IPS DF 6.9 (cell line): ENCODE measurements around the gene RBM47.

Experiments used
- DNase-seq: peaks from one replicate; pipeline ENCODE4 v3.0.0-alpha.2; 2013; ENCODE audit warnings: low read depth, low spot score
- H3K27ac ChIP-seq: one replicate; pipeline ENCODE4 v1.5.1; 2013; ENCODE audit warnings: low read length, control low read depth
- H3K27me3 ChIP-seq: 2 replicates; pipeline ENCODE4 v1.6.1; 2013; ENCODE audit warnings: mild to moderate bottlenecking, low read length; ENCODE audit not compliant: control insufficient read depth, insufficient read depth
- H3K36me3 ChIP-seq: 2 replicates; pipeline ENCODE4 v1.6.1; 2013; ENCODE audit warnings: low read length; ENCODE audit not compliant: control insufficient read depth, insufficient read depth
- H3K4me1 ChIP-seq: 2 replicates; pipeline ENCODE4 v1.6.1; 2013; ENCODE audit warnings: low read length; ENCODE audit not compliant: control insufficient read depth, insufficient read depth
- H3K4me3 ChIP-seq: 2 replicates; pipeline ENCODE4 v1.5.1; 2013; ENCODE audit warnings: mild to moderate bottlenecking, low read length
- H3K9me3 ChIP-seq: 2 replicates; pipeline ENCODE4 v1.6.1; 2013; ENCODE audit warnings: low read length, inconsistent platforms; ENCODE audit not compliant: control insufficient read depth, insufficient read depth
- WGBS: extraction: QIAGEN DNeasy Blood & Tissue Kit; methylation state at CpG from one replicate; pipeline ENCODE4 v1.1.7; 2013; ENCODE audit warnings: mixed read lengths, missing lambda C conversion rate; ENCODE audit not compliant: insufficient read length, insufficient coverage; 5-methylcytosine and 5-hydroxymethylcytosine counted together

The RBM47 gene

DNA sequence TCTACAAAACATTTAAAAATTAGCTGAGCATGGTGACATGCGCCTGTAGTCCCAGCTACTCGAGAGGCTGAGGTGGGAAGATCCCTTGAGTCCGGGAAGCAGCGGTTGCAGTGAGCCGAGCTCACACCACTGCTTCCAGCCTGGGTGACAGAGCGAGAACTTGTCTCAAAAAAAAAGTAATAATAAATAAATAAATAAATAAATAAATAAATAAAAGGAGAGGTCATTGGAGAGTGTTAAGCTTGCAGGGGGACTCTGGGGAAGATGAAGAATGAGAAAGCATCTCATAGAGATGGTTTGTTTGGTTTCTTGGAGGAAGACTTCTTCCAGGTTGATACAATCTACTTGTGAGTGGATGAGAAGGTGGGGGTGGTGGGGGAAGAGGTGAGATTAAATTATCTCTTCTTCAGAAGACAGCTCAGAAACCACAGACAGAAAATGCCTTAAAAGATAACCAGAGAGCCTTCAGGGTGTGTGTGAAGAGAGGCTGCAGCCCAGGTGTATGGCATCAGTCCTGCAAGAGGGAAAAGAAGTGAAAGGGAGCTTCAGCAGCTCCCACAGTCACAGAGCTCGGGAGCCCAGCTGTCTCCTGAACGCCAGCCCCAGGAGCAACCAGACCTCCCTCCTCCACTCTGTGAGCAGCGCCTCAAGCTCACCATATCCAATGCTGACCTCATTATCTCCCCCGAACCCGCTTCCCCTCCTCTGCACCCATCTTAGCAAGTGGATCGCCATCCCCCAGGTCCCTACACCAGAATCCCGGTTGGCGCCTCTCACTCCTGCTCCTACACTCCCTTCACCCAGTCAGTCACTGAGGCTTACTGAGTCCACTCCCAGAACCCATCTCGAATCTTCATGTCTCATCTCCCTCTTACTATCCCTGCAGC is 48.2 kb downstream of the RBM47 start:
- Histone ChIP-seq H3K4me3 (no peak overlapping the region), H3K4me1 (peaks cover 8% of the 10 kb centered on the region), H3K27me3 (no peaks in the 10 kb centered on the region), H3K36me3 (no peaks in the 10 kb centered on the region), H3K27ac (no peak overlapping the region), H3K9me3 (no peaks in the 10 kb centered on the region)
- no peak for DNase-seq
- no CpG with 5 or more reads among the region's 15 CpGs for WGBS

DNA sequence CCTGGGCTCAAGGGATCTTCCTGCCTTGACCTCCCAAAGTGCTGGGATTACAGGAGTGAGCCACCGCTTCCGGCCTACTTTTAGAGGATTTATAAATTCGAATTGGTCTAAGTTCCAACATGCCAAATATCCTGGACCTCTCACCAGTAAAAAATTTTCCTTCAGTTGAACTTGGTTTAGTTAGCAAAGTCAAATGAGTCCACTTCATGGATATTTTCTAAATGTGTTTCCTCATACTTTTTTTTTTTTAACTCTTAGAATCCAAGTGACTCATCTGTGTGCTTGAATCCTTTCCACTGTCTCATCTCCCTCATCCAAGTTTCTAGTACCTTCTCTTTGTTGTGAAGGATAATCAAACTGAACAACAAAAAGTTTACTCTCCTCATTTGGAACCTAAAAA is 49.7 kb downstream of the RBM47 start:
- no CpG with 5 or more reads among the region's 3 CpGs for WGBS
- Histone ChIP-seq H3K9me3 (no peaks in the 10 kb centered on the region), H3K4me3 (no peak overlapping the region), H3K27me3 (no peaks in the 10 kb centered on the region), H3K36me3 (no peaks in the 10 kb centered on the region), H3K4me1 (peaks cover 5% of the 10 kb centered on the region; the same call in 1 of the 2 replicates), H3K27ac (no peak overlapping the region)
- no peak for DNase-seq

DNA sequence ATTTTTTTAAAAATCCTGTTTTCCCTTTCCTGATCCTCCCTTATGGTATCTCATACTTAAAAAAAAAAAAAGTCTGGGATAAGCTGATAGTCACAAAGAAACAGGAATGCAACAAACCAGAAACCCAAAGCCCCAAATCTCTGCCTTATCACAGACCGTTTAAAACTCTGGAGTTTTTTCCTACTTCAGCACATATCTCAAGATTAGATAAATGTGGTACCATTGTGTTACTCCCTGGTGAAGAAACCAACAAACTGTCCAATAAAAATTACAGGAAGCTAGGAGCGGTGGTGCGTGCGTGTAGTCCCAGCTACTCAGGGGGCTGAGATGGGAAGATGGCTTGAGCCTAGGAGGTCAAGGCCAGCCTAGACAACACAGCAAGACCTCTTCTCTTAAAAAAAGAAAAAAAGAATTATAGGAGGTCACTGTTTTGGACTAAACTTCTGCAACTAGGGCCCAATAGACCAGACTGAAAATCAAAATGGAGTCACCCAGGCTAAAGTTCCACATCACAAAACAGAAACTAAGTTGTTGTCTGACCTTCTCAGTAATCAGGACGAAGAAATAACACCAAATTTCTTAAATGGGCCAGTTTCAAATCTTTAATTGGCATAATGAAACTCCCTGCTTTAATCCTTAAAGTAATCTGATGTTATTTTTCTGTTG is 51.9 kb downstream of the RBM47 start:
- Histone ChIP-seq H3K27ac (no peak overlapping the region), H3K27me3 (no peaks in the 10 kb centered on the region), H3K4me3 (no peak overlapping the region), H3K36me3 (no peaks in the 10 kb centered on the region), H3K9me3 (no peaks in the 10 kb centered on the region), H3K4me1 (peaks cover 5% of the 10 kb centered on the region; the same call in 1 of the 2 replicates)
- WGBS, result no CpG with 5 or more reads among the region's 5 CpGs
- no peak for DNase-seq

DNA sequence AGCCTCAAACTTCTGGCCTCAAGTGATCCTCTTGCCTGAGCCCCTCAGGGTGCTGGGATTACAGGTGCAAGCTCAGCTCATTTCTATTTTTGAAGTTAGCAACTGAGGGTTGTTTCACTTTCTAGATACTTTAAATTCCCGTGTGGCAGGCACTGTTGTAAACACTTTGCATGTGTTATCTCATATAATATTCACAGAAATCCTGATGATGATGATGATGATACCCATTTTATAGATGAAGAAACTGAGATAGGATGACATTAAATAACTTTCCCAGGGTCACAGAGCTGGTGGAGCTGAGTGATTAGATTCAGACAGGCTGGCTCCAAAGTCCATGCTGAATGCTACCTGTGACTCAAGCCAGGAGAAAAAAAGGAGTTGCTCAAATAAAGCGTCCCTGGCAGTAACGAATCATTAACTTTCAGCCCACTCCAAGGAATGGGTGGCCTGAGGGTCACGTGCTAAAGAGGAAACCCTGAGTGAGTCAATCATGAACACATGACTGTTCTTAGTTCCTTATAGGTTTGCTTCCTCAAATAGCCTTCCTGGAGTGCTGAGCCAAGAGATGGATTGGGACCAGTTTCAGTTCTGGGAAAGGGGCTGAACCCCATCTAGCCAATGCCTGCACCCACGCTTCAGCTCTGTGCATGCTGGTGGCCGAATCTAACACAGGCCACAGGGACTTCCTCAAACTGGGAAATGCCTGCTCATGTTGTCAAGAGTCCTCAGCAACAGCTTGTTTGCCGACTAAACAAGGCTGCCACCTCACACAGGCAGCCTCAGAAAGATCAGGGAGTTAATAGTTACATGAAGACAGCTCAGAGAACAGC is 52.8 kb downstream of the RBM47 start:
- H3K9me3 ChIP-seq, result no peaks in the 10 kb centered on the region
- no peak overlapping the region for H3K27ac ChIP-seq
- no peaks in the 10 kb centered on the region for H3K36me3 ChIP-seq
- no peak overlapping the region for H3K4me3 ChIP-seq
- no CpG with 5 or more reads among the region's 7 CpGs for WGBS
- DNase-seq, result no peak
- peaks cover 5% of the 10 kb centered on the region; the same call in 1 of the 2 replicates for H3K4me1 ChIP-seq
- H3K27me3 ChIP-seq, result no peaks in the 10 kb centered on the region

DNA sequence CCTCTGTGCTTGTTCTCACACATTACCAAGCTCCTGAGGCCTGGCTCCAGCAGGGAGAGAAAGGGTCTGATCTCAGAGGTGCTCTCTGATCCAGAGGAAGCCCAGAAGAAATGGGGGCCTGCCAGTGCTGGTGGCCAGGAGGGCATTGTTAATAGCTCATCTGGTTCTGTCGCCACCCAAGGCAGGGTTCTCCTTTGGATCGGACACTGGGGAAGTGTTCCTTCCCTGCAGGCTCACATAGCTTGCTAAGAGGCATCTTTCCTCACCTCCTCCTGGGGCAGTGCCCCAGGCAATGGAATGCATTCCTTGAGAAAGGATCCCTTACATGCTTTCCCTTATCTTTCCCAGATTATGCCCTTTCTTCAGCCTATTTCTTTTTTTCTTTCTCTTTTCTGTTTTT is 53.8 kb downstream of the RBM47 start:
- Histone ChIP-seq H3K4me3 (no peak overlapping the region), H3K27ac (no peak overlapping the region), H3K36me3 (no peaks in the 10 kb centered on the region), H3K4me1 (peaks cover 5% of the 10 kb centered on the region; the same call in 1 of the 2 replicates), H3K9me3 (no peaks in the 10 kb centered on the region), H3K27me3 (no peaks in the 10 kb centered on the region)
- WGBS, result no CpG with 5 or more reads among the region's 2 CpGs
- DNase-seq, result no peak

DNA sequence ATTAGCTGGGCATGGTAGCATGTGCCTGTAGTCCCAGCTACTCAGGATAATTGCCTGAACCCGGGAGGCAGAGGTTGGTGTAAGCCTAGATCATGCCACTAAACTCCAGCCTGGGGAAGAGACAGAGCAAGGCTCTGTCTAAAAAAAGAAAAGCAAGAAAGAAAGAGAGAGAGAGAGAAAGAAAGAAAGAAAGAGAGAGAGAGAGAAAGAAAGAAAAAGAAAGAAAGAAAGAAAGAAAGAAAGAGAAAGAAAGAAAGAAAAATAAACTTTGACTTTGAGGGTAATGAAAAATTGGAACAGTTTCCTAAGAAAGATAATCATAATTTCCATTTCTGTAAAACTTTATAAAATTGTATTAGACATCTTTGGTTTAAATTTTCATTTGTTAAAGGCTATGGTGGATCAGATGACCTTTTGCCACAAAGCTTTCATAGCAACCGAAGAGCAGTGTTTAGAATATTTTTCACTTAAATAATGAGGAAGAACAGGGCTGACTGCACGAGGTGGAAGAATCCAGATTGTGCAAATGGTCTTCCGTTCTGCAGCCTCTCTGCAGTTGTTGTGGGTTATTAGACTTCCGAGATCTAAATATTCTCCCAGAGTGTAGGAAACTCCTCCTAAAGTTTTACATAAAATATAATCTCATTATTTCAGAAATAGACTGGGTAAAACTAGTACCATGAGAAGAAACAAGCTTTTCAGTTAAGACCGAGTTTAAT is 55.9 kb downstream of the RBM47 start:
- WGBS, result no CpG with 5 or more reads among the region's 6 CpGs
- no peak overlapping the region for H3K4me3 ChIP-seq
- H3K27ac ChIP-seq, result no peak overlapping the region
- H3K9me3 ChIP-seq, result no peaks in the 10 kb centered on the region
- no peak for DNase-seq
- no peaks in the 10 kb centered on the region for H3K27me3 ChIP-seq
- H3K36me3 ChIP-seq, result no peaks in the 10 kb centered on the region
- peaks cover 5% of the 10 kb centered on the region; the same call in 1 of the 2 replicates for H3K4me1 ChIP-seq

DNA sequence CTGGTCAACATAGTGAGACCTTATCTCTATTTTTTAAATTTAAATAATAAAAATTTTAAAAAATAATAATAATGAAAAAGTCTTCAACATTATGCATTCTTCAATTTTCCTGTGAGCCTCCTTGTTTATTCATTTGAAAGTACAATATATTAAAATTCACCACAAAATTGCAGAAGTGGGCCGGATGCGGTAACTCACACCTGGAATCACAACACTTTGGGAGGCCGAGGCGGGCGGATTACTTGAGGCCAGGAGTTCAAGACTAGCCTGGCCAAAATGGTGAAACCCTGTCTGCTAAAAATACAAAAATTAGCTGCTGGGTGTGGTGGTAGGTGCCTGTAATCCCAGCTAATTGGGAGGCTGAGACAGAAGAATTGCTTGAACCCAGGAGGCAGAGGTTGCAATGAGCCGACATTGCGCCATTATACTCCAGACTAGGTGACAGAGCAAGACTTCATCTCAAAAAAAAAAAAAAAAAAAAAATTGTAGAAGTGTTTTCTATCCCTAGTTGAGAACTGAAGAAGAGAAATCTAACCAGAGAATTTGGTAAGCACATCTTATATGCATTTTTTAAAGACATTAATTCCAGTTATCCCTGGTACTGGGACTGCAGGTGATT is 56.9 kb downstream of the RBM47 start:
- WGBS, result no CpG with 5 or more reads among the region's 7 CpGs
- Histone ChIP-seq H3K27me3 (no peaks in the 10 kb centered on the region), H3K4me1 (peaks cover 5% of the 10 kb centered on the region; the same call in 1 of the 2 replicates), H3K27ac (no peak overlapping the region), H3K4me3 (no peak overlapping the region), H3K36me3 (no peaks in the 10 kb centered on the region), H3K9me3 (no peaks in the 10 kb centered on the region)
- DNase-seq, result no peak

DNA sequence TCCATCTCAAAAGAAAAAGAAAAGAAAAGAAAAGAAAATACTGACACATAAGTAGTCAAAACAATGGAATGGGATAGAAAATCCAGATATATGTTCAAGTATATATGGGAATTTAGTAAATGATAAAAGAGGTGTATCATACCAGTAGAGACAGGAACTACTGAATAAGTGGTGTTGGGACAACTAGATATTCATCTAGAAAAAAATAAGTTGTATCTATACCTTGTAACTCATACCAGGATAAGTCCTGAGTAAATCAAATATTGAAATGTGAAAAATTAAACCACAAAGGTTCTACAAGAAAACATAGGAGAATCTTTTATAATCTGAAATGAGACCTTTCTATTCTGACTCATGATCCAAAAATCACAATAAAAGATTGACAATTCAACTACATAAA is 58.5 kb downstream of the RBM47 start:
- H3K27ac ChIP-seq, result no peak overlapping the region
- no peak for DNase-seq
- H3K9me3 ChIP-seq, result no peaks in the 10 kb centered on the region
- H3K27me3 ChIP-seq, result no peaks in the 10 kb centered on the region
- 0 out of 2 replicates have a peak, but pooled peaks cover 1% of the 10 kb centered on the region for H3K4me1 ChIP-seq
- no peak overlapping the region for H3K4me3 ChIP-seq
- H3K36me3 ChIP-seq, result no peaks in the 10 kb centered on the region

DNA sequence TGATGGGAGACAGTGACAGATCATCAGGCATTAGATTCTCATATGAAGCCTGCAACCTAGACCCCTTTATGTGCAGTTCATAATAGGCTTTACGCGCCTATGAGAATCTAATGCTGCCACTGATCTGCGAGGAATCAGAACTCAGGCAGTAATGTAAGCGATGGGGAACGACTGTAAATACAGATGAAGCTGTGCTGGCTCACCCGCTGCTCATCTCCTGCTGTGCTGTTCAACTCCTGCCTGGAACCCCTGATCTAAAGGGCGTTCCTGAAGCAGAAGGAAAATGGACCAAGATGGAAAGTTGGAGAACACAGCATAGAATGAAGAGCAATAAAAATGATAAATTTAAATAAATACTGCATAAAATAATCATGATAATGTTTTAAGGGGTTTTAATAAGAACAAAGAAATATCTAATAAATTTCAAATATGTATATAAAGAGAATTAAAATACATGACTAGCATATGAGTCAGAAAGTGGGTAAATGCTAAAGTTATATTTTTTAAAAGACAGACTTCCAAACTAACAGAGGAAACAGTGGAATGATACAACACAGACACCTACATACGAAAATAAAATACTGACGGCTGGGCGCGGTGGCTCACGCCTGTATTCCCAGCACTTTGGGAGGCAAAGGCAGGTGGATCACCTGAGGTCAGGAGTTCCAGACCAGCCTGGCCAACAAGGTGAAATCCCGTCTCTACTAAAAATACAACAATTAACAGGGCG is 59.2 kb downstream of the RBM47 start:
- no peaks in the 10 kb centered on the region for H3K36me3 ChIP-seq
- no peak overlapping the region for H3K4me3 ChIP-seq
- H3K27me3 ChIP-seq, result no peaks in the 10 kb centered on the region
- H3K27ac ChIP-seq, result no peak overlapping the region
- no peaks in the 10 kb centered on the region for H3K9me3 ChIP-seq
- 0 out of 2 replicates have a peak, but pooled peaks cover 1% of the 10 kb centered on the region for H3K4me1 ChIP-seq
- no peak for DNase-seq
- no CpG with 5 or more reads among the region's 14 CpGs for WGBS
